Trophoblast cell (in vitro differentiated cells and primary cell): Measurements from ENCODE around the gene PROSER3.

ENCODE experiments used
- DNase-seq, 2 donors: peaks; one replicate each; pipeline ENCODE4 v3.0.0-alpha.2; 2016
- H2AFZ ChIP-seq: 2 replicates; pipeline ENCODE4 v1.6.1; 2013; ENCODE audit warnings: low read length, moderate library complexity, mild to moderate bottlenecking; ENCODE audit not compliant: insufficient read depth, poor library complexity
- H2AK5ac ChIP-seq: 2 replicates; pipeline ENCODE4 v1.6.1; 2013; ENCODE audit warnings: mild to moderate bottlenecking, low read length
- H2BK120ac ChIP-seq: 2 replicates; pipeline ENCODE4 v1.6.1; 2013; ENCODE audit warnings: low read length, mild to moderate bottlenecking, moderate library complexity; ENCODE audit not compliant: insufficient read depth, poor library complexity
- H2BK12ac ChIP-seq: 2 replicates; pipeline ENCODE4 v1.6.1; 2013; ENCODE audit warnings: mild to moderate bottlenecking, low read length, moderate library complexity
- H2BK5ac ChIP-seq: 2 replicates; pipeline ENCODE4 v1.6.1; 2013; ENCODE audit warnings: low read length, low read depth, moderate library complexity, mild to moderate bottlenecking; ENCODE audit not compliant: poor library complexity
- H3K14ac ChIP-seq: 2 replicates; pipeline ENCODE4 v1.6.1; 2013; ENCODE audit warnings: mild to moderate bottlenecking, low read length
- H3K18ac ChIP-seq: 2 replicates; pipeline ENCODE4 v1.6.1; 2013; ENCODE audit warnings: mild to moderate bottlenecking, low read length
- H3K23ac ChIP-seq: 2 replicates; pipeline ENCODE4 v1.6.1; 2013; ENCODE audit warnings: low read length
- H3K27ac ChIP-seq: 2 replicates; pipeline ENCODE4 v1.5.1; 2013; ENCODE audit warnings: low read depth, mild to moderate bottlenecking, inconsistent platforms, low read length, moderate library complexity
- H3K27me3 ChIP-seq: 2 replicates; pipeline ENCODE4 v1.6.1; 2013; ENCODE audit warnings: inconsistent platforms, mild to moderate bottlenecking, low read length, moderate library complexity; ENCODE audit not compliant: insufficient read depth
- H3K36me3 ChIP-seq, 2 experiments: 1 replicate in 1 of 2; 2 replicates in 1 of 2; pipeline ENCODE4 v1.6.1; 2013; ENCODE audit warnings: low read length in 2 of 2, mild to moderate bottlenecking in 2 of 2, moderate library complexity in 1 of 2; ENCODE audit not compliant: insufficient read depth in 2 of 2, control insufficient read depth in 1 of 2
- H3K4ac ChIP-seq: 2 replicates; pipeline ENCODE4 v1.6.1; 2013; ENCODE audit warnings: low read depth, mild to moderate bottlenecking, low read length, moderate library complexity
- H3K4me1 ChIP-seq, 2 experiments: 1 replicate in 1 of 2; 2 replicates in 1 of 2; pipeline ENCODE4 v1.6.1; 2013; ENCODE audit warnings: low read length in 2 of 2, mild to moderate bottlenecking in 2 of 2, moderate library complexity in 1 of 2; ENCODE audit not compliant: insufficient read depth in 2 of 2, control insufficient read depth in 1 of 2
- H3K4me2 ChIP-seq: 2 replicates; pipeline ENCODE4 v1.6.1; 2013; ENCODE audit warnings: inconsistent platforms, mild to moderate bottlenecking, low read length, moderate library complexity
- H3K4me3 ChIP-seq: 2 replicates; pipeline ENCODE4 v1.5.1; 2013; ENCODE audit warnings: mild to moderate bottlenecking, low read depth, low read length, inconsistent platforms
- H3K79me1 ChIP-seq: one replicate; pipeline ENCODE4 v1.6.1; 2013; ENCODE audit warnings: low read length
- H3K79me2 ChIP-seq: 2 replicates; pipeline ENCODE4 v1.6.1; 2013; ENCODE audit warnings: low read length, mild to moderate bottlenecking; ENCODE audit not compliant: control insufficient read depth, insufficient read depth, poor library complexity
- H3K9ac ChIP-seq: 2 replicates; pipeline ENCODE4 v1.6.1; 2013; ENCODE audit warnings: mild to moderate bottlenecking, low read length
- H3K9me3 ChIP-seq: 2 replicates; pipeline ENCODE4 v1.6.1; 2013; ENCODE audit warnings: low read depth, mild to moderate bottlenecking, control low read depth, inconsistent platforms, low read length; ENCODE audit not compliant: insufficient read depth
- H4K12ac ChIP-seq: 2 replicates; pipeline ENCODE4 v1.6.1; 2013; ENCODE audit warnings: low read depth, mild to moderate bottlenecking, low read length, moderate library complexity
- H4K8ac ChIP-seq: 2 replicates; pipeline ENCODE4 v1.6.1; 2013; ENCODE audit warnings: low read depth, mild to moderate bottlenecking, low read length, moderate library complexity
- H4K91ac ChIP-seq: one replicate; pipeline ENCODE4 v1.6.1; 2013; ENCODE audit warnings: low read depth, mild to moderate bottlenecking, low read length, moderate library complexity
- WGBS: extraction: QIAGEN DNeasy Blood & Tissue Kit; methylation state at CpG from one replicate; pipeline ENCODE4 v1.1.7; 2013; ENCODE audit warnings: missing lambda C conversion rate; ENCODE audit not compliant: insufficient read length, insufficient coverage; ENCODE audit errors: extremely low coverage; 5-methylcytosine and 5-hydroxymethylcytosine counted together

PROSER3 gene

GRCh38 chr19:35816846-35817245 is 58.9 kb downstream of the PROSER3 start:
- Histone ChIP-seq H3K79me2 (no peaks in the 10 kb centered on the region), H3K27me3 (no peaks in the 10 kb centered on the region), H3K9me3 (no peaks in the 10 kb centered on the region), H3K18ac (no peak overlapping the region), H2BK12ac (no peak overlapping the region), H3K36me3 (no peaks in the 10 kb centered on the region), H3K23ac (no peak overlapping the region), H2AFZ (no peak overlapping the region), H3K9ac (no peak overlapping the region), H3K4me3 (no peak overlapping the region), H3K27ac (no peak overlapping the region), H3K14ac (no peak overlapping the region), H3K4ac (no peak overlapping the region), H3K4me1 (no peaks in the 10 kb centered on the region), H4K8ac (no peak overlapping the region), H3K4me2 (no peak overlapping the region), H2AK5ac (no peak overlapping the region), H2BK120ac (no peak overlapping the region), H4K12ac (no peak overlapping the region), H3K79me1 (no peaks in the 10 kb centered on the region), H4K91ac (no peak overlapping the region), H2BK5ac (no peak overlapping the region)
- WGBS = no CpG with 5 or more reads among the region's 9 CpGs
- peak in 1 of 2 donors; percentile 20 for DNase-seq

- Histone ChIP-seq H3K9ac (no peak overlapping the region), H4K12ac (no peak overlapping the region), H2BK120ac (no peak overlapping the region), H3K14ac (no peak overlapping the region), H3K4me2 (no peak overlapping the region), H2AFZ (no peak overlapping the region), H4K8ac (no peak overlapping the region), H4K91ac (no peak overlapping the region), H3K27me3 (no peaks in the 10 kb centered on the region), H3K4me3 (no peak overlapping the region), H3K79me1 (no peaks in the 10 kb centered on the region), H3K36me3 (no peaks in the 10 kb centered on the region), H3K4ac (no peak overlapping the region), H3K23ac (no peak overlapping the region), H3K4me1 (no peaks in the 10 kb centered on the region), H3K9me3 (no peaks in the 10 kb centered on the region), H3K27ac (no peak overlapping the region), H3K18ac (no peak overlapping the region), H2BK5ac (no peak overlapping the region), H2BK12ac (no peak overlapping the region), H3K79me2 (no peaks in the 10 kb centered on the region), H2AK5ac (no peak overlapping the region)
- WGBS = 100% methylated on average over 1 of the region's 3 CpGs
- DNase-seq = no peak
Observed at GRCh38 chr19:35818445-35818844, 60.5 kb downstream of the PROSER3 start.
